ENCODE data around the gene ESPNL.

DNA sequence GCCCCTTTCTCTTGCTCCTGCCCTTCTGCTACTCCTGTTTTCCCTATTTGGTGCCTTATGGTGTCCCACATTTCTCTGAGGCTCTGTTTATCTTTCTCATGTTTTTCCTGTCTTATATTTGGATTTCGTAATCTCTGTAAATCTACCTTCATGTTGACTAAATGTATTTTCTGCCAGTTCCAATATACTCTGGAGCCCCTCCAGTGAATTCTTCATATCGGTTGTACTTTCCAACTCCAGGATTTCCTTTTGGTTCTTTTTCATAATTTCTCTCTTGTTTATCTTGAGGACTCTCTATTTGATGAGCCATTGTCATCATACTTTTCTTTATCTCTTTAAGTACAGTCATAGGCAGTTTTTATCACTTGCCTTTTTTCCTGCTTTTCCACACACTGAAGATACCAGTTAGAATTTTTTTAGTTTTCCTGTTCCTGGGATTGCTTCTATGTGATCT lies 20.2 kb upstream of the ESPNL start:
- TF ChIP-seq, protein P1, sequence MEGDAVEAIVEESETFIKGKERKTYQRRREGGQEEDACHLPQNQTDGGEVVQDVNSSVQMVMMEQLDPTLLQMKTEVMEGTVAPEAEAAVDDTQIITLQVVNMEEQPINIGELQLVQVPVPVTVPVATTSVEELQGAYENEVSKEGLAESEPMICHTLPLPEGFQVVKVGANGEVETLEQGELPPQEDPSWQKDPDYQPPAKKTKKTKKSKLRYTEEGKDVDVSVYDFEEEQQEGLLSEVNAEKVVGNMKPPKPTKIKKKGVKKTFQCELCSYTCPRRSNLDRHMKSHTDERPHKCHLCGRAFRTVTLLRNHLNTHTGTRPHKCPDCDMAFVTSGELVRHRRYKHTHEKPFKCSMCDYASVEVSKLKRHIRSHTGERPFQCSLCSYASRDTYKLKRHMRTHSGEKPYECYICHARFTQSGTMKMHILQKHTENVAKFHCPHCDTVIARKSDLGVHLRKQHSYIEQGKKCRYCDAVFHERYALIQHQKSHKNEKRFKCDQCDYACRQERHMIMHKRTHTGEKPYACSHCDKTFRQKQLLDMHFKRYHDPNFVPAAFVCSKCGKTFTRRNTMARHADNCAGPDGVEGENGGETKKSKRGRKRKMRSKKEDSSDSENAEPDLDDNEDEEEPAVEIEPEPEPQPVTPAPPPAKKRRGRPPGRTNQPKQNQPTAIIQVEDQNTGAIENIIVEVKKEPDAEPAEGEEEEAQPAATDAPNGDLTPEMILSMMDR (IDR thresholded peaks at IDR 0.05), result no peak
- TF ChIP-seq POLR2A (IDR thresholded peaks at IDR 0.05) (no peak), EP300 (IDR thresholded peaks at IDR 0.05) (no peak)
